ENCODE measurements around the gene C19orf38.
"Not testable (repeated sequence)": the region's sequence is repeated elsewhere in the genome, so short reads cannot be mapped to it uniquely, and the experiment has no call there.

The C19orf38 gene

DNA sequence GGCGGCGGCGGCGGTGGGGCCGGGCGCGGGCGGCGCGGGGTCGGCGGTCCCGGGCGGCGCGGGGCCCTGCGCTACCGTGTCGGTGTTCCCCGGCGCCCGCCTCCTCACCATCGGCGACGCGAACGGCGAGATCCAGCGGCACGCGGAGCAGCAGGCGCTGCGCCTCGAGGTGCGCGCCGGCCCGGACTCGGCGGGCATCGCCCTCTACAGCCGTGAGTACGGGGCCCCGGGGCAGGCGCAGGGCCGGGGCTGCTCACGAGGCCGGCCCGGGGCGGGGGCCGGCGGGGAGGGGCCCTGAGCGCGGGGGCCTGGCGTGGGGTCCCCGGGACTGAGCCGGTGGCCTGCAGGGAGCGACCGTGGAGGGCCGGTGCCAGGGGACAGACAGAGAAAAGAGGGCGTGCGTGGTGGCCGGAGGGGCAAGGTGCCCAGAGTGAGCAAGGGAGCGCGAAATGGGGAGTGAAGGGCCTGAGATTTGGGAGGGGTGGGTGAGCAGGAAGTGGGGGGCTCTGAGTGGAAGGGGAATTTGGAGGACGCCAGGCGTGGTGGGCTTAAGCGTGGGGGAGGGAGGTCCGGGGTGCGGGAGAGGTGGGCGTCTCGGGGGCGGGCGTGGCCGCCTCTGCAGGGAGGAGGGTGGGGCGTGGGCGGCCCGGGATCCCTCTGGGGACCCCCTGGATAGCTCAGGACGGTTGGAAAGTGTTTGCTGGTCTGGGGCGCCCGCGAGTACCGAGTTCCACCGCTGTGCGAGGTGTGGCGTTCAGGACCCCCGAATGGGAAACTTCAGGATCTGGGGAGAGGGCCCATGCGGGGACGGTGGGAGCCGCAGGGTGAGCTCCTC lies 23.7 kb downstream of the C19orf38 start:
- DNase-seq (ENCODE audit: extremely low spot score), result no peak
- TF ChIP-seq, protein P1, sequence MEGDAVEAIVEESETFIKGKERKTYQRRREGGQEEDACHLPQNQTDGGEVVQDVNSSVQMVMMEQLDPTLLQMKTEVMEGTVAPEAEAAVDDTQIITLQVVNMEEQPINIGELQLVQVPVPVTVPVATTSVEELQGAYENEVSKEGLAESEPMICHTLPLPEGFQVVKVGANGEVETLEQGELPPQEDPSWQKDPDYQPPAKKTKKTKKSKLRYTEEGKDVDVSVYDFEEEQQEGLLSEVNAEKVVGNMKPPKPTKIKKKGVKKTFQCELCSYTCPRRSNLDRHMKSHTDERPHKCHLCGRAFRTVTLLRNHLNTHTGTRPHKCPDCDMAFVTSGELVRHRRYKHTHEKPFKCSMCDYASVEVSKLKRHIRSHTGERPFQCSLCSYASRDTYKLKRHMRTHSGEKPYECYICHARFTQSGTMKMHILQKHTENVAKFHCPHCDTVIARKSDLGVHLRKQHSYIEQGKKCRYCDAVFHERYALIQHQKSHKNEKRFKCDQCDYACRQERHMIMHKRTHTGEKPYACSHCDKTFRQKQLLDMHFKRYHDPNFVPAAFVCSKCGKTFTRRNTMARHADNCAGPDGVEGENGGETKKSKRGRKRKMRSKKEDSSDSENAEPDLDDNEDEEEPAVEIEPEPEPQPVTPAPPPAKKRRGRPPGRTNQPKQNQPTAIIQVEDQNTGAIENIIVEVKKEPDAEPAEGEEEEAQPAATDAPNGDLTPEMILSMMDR (IDR thresholded peaks at IDR 0.05; ENCODE audit: control extremely low read depth, extremely low read depth, low read depth, missing control alignments), result no peak
- ChIA-PET POLR2A (no interaction called here), CTCF (interaction anchor here (0.7 to 3.7 kb wide), 27 partner anchors 8 to 450 kb away, joined by 3 to 28 read pairs (median 4); partner anchors contain the start of genes DNM2 and TMED1)

DNA sequence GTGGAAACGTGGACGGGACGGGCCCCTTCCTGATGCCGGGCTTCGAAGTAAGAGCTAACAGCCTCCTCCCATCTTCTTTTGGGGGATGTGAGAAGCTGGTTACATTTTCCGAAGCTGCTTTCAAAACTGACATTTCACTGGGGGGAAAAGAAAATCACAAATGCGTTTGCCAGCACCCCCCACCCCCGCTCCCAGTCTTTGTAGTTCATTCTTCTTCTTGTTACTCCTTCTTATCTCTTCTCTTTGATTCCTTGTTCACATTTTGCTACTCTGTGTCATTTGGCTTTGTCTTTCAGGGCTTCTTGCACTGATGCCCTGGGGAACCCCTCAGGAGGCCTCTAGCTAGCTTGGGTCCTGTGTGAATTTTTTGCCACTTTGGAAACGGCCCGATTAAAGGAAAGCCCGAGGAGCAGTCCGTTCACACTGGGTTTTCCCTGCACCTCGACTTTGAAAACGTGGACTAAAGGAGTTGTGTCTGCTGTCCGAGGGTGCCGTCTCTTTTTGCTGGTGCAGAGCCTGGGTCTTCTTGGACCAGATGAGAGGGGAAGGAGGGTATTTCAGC lies 24.4 kb downstream of the C19orf38 start:
- ChIA-PET POLR2A (no interaction called here), CTCF (interaction anchor here (0.7 to 3.7 kb wide), 21 partner anchors 8 to 451 kb away, joined by 3 to 28 read pairs (median 4); partner anchors contain the start of genes DNM2 and TMED1)
- TF ChIP-seq, protein P1 (IDR thresholded peaks at IDR 0.05; ENCODE audit: control extremely low read depth, extremely low read depth, low read depth, missing control alignments), result no peak
- DNase-seq (ENCODE audit: extremely low spot score), result no peak

DNA sequence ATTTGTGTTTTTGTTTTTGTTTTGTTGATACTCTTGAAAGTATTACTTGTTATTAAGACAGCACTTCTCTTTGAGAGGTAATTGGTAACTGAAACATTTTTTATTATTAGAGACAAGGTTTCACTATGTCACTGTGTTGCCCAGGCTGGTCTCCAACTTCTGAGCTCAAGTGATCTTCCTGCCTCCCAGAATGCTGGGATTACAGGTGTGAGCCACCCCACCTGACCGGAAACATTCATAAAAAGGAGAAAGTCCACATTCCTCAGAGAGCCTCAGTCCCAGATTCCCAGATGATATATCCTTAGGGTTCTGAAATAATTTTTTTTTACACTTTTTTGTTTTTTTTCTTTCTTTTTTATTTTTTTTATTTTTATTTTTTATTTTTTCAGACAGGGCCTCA lies 25.8 kb downstream of the C19orf38 start:
- TF ChIP-seq, protein P1 (IDR thresholded peaks at IDR 0.05; ENCODE audit: control extremely low read depth, extremely low read depth, low read depth, missing control alignments), result no peak
- POLR2A ChIA-PET, result no interaction called here
- CTCF ChIA-PET, result interaction anchor here (1.3 to 3.7 kb wide), 7 partner anchors 10 to 156 kb away, joined by 3 to 28 read pairs (median 6); partner anchors contain the start of genes DNM2 and TMED1
- DNase-seq (ENCODE audit: extremely low spot score), result no peak

DNA sequence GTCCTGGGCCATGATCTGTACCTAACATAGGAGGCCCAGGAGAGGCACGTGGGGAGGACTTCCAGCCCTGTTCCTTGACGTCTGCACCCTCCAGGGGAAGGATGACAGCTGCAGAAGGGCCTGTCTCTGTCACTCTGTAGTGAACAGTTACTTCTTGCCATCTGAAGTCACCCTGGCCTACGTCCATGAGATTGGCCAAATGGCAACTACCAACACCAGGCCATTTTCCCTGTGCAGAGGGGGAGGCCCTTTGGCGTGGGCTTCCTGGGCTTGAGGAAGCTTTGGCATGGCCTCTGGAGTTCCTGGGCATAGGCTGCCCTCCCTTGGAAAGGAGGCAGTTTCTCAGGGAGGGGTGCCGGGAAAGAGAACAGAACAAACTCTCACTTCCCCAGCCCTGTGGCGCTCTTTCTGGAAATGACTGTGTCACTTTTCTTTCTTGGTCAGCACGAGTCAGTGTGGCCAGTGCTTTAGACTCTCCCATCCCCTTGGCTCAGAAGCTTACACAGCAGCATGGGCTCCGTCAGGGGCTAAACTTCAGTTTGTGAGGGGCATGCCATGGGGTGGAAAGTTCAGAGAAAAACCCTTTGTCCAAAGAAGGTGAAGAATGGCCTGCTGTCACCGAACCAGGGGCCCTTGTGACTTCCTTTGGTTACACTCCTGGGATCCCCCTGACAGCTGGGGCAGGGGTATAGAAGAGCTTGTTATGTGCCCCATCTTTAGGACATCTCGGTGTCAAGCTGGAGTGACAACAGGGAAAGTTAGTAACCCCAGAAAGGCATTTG lies 28.4 kb downstream of the C19orf38 start:
- CTCF ChIA-PET, result interaction anchor here (1.0 to 2.5 kb wide), 5 partner anchors 12 to 60 kb away, joined by 3 to 17 read pairs (median 8); no protein-coding TSS in a partner anchor
- TF ChIP-seq, protein P1 (IDR thresholded peaks at IDR 0.05; ENCODE audit: control extremely low read depth, extremely low read depth, low read depth, missing control alignments), result peak; percentile 3
- DNase-seq (ENCODE audit: extremely low spot score), result peak; percentile 74
- POLR2A ChIA-PET, result interaction anchor here (0.8 to 3.4 kb wide), 4 partner anchors 9 to 157 kb away, joined by 3 to 12 read pairs (median 4); no protein-coding TSS in a partner anchor

DNA sequence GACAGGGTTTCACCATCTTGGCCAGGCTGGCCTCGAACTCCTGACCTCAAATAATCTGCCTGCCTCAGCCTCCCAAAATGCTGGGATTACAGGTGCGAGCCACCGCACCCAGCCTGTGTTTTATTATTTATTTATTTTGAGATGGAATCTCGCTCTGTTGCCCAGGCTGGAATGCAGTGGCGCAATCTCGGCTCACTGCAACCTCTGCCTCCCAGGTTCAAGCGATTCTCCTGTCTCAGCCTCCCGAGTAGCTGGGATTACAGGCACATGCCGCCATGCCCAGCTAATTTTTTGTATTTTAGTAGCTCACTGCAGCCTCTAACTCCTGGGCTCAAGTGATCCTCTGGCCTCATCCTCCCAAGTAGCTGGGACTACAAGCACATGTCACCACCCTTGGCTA lies 29.4 kb downstream of the C19orf38 start:
- ChIA-PET POLR2A (interaction anchor here (0.8 to 3.4 kb wide), 3 partner anchors 8 to 41 kb away, joined by 3 to 12 read pairs (median 6); no protein-coding TSS in a partner anchor), CTCF (interaction anchor here (1.2 to 2.5 kb wide), 4 partner anchors 11 to 59 kb away, joined by 6 to 17 read pairs (median 8); no protein-coding TSS in a partner anchor)
- DNase-seq (ENCODE audit: extremely low spot score), result not testable (repeated sequence)

DNA sequence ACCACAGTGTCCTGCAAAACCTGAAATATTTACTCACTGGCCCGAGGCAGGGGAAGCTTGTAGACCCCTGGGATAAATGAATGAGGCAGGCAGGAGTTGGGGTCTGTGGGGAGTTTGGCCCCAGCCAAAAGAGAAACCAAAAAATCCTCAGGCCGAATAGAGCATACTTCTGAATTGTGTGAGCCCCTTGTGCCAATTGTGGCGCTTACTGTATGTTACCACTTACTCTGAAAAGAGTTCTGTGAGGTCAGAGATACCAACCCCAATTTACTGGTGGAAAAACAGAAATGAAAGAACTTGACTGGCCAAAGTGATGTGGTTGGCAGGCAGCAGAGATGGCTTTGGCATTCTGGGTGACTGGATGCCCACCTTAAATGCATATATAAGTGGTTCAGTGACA lies 30.0 kb downstream of the C19orf38 start:
- TF ChIP-seq, protein P1 (IDR thresholded peaks at IDR 0.05; ENCODE audit: control extremely low read depth, extremely low read depth, low read depth, missing control alignments), result no peak
- peak; percentile 13 for DNase-seq (ENCODE audit: extremely low spot score)
- CTCF ChIA-PET, result interaction anchor here (1.6 to 2.5 kb wide), 3 partner anchors 10 to 14 kb away, joined by 8 to 17 read pairs (median 9); no protein-coding TSS in a partner anchor
- POLR2A ChIA-PET, result interaction anchor here (3.4 kb wide), 1 partner anchor 10 kb away, joined by 12 read pairs; no protein-coding TSS in a partner anchor

Data from GM10248 (cell line).